PC-3 (cell line): ENCODE data around the gene NBDY. TPM values are rescaled to one million over a fixed set of nuclear protein-coding genes. Genes with fewer than 3 reads are reported as not detected.
"Not testable (repeated sequence)": the region's sequence is repeated elsewhere in the genome, so short reads cannot be mapped to it uniquely, and the experiment has no call there.

ENCODE experiments used
- ATAC-seq: fragments of 200-7000 bp; cut with Tn5 transposase; 2 replicates; pipeline ENCODE4 v1.9.1; 2020; ENCODE audit warnings: mild to moderate bottlenecking, moderate library complexity
- BruUV-seq: library from RNA; stranded (reverse); fragments of 400-500 nt; replicated peaks from 2 replicates; lab custom pipeline; 2021; lab: Mats Ljungman, UMichigan
- CTCF ChIA-PET: fragments of 300-600 bp; sonication (Branson Sonifier 250); formaldehyde crosslinking; loops from one replicate; lab custom pipeline; 2022; ENCODE audit warnings: antibody characterized with exemption; lab: Charles Lee
- POLR2A ChIA-PET: fragments of 300-600 bp; sonication (Branson Sonifier 250); formaldehyde crosslinking; loops from one replicate; lab custom pipeline; 2022; ENCODE audit warnings: antibody characterized with exemption; ENCODE audit not compliant: unreplicated experiment; lab: Charles Lee
- DNase-seq: peaks from one replicate; pipeline ENCODE4 v3.0.0-alpha.2; 2015
- H2AFZ ChIP-seq: fragments of 300-600 bp; sonication (generic); 2 replicates; pipeline ENCODE4 v1.6.0; 2016; ENCODE audit warnings: antibody characterized with exemption, low read length
- H3F3A ChIP-seq: fragments of 300-600 bp; sonication (generic); one replicate; pipeline ENCODE4 v1.6.0; 2017; ENCODE audit warnings: antibody characterized with exemption, low read length, control low read depth, mild to moderate bottlenecking; ENCODE audit not compliant: unreplicated experiment
- H3K27ac ChIP-seq: fragments of 300-600 bp; sonication (generic); 2 replicates; pipeline ENCODE4 v1.5.1; 2016; ENCODE audit warnings: mild to moderate bottlenecking, low read length
- H3K27me3 ChIP-seq: fragments of 300-600 bp; sonication (generic); 2 replicates; pipeline ENCODE4 v1.6.1; 2016; ENCODE audit warnings: low read length, mixed read lengths
- H3K36me3 ChIP-seq: fragments of 300-600 bp; sonication (generic); 2 replicates; pipeline ENCODE4 v1.6.1; 2016; ENCODE audit warnings: low read depth, mixed run types, low read length, mixed read lengths
- H3K4me1 ChIP-seq: fragments of 300-600 bp; sonication (generic); 2 replicates; pipeline ENCODE4 v1.5.1; 2016; ENCODE audit warnings: low read length; ENCODE audit not compliant: insufficient read depth
- H3K4me2 ChIP-seq: fragments of 300-600 bp; sonication (generic); 2 replicates; pipeline ENCODE4 v1.6.0; 2016; ENCODE audit warnings: low read length
- H3K4me3 ChIP-seq: fragments of 300-600 bp; sonication (generic); 2 replicates; pipeline ENCODE4 v1.5.1; 2016; ENCODE audit warnings: mild to moderate bottlenecking, low read length, mixed read lengths
- H3K79me2 ChIP-seq: fragments of 300-600 bp; sonication (generic); 2 replicates; pipeline ENCODE4 v1.6.1; 2017; ENCODE audit warnings: low read length, mixed read lengths
- H3K9ac ChIP-seq: fragments of 300-600 bp; sonication (generic); 2 replicates; pipeline ENCODE4 v1.6.0; 2016; ENCODE audit warnings: mild to moderate bottlenecking, low read length
- H3K9me2 ChIP-seq: fragments of 300-600 bp; sonication (generic); replicated peaks from 2 replicates; pipeline ENCODE4 v1.6.1; 2016; ENCODE audit warnings: mixed run types, low read length, mixed read lengths
- H3K9me3 ChIP-seq: fragments of 300-600 bp; sonication (generic); 2 replicates; pipeline ENCODE4 v1.6.1; 2016; ENCODE audit warnings: low read length, mixed read lengths
- H4K20me1 ChIP-seq: fragments of 300-600 bp; sonication (generic); 2 replicates; pipeline ENCODE4 v1.6.1; 2016; ENCODE audit warnings: low read length, mixed read lengths
- intact Hi-C: fragments of 100-400 bp; cut with micrococcal nuclease; formaldehyde crosslinking; loops from 2 replicates; pipeline ENCODE4 v1.9.0; 2023
- total RNA-seq: library from RNA; depleted of rRNA; stranded (reverse); fragments of >200 nt; gene quantifications from 2 replicates; pipeline ENCODE4 v1.2.3, GENCODE V29; 2014

NBDY gene
- total RNA-seq, 1 experiment from 2014 or later = 13.6 TPM

DNA sequence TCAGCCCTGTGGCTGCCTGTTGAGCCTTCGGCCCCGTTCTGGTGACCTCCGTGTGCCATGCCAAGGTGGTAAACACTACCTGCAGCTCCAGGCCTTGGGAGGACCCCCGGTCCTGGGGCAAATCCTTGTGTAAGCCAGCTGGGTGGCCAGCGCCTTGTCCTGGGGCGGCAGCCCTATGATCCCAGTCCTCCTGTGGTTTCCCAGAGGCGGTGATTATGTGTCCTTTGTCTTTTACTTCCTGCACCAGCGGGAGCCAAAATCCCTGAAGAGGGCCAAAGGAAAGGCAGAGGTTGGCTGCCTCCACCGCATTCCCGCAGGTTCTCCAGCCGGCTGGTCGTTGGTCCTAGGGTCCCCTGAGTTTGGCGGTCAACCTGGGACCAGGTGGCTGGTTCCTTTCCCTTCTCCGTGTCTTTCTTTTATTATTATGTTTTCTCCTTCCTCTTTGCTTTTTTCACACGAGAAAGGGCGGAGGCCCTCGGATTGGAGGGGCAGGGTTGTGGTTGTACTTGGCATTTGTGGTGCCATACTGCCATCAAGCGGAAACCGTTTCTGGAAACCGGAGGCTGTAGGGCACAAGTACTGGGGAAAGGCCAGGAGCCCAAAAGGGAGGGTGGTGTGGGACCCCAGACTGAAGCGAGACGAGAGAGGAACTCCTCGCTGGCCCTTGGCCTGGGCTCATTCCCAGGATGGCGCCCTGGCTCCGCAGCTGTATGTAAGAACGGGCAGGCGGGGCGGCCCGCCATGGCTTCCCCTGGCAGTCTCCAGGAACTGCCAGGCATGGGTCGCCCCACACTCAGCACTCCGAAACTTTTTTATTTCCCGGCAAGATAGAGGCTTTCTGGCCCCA is 43.9 kb downstream of the NBDY start:
- ATAC-seq, BruUV-seq, H3F3A ChIP-seq, H3K4me1 ChIP-seq, H2AFZ ChIP-seq, H3K27me3 ChIP-seq, DNase-seq, H3K27ac ChIP-seq, CTCF ChIA-PET, H3K4me3 ChIP-seq, H3K9me2 ChIP-seq, H3K36me3 ChIP-seq, H3K4me2 ChIP-seq, H3K79me2 ChIP-seq, H4K20me1 ChIP-seq, POLR2A ChIA-PET, H3K9ac ChIP-seq, intact Hi-C loops, H3K9me3 ChIP-seq: not testable (repeated sequence)

DNA sequence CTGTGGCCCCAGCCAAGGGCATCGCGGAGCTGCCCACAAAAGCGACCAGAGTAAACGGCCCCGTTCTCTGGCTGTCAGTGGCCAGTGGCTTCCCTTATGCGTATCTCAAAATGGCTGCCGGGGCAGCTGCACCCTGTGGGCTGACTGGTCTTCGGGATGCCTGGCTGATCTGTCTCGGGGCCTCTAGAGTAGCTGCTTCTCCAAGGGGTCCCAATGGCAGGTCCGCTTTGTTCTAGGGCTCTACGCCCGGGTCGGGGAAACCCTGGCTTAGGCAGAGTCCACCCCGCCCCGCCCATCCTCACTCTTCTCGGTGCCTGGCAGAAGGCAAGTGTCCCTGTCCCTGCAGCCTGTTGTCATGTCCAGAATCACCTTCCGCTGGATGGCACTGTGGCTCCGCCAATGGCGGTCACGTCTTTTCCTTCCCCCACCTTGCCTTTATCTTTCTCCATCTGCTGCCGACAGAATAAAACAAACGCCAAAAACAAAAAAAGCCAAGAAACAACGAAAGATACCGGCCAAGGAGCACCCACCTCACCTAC is 44.5 kb downstream of the NBDY start:
- DNase-seq, H3K27ac ChIP-seq, H3K27me3 ChIP-seq, H3K9me3 ChIP-seq, H3K9me2 ChIP-seq, CTCF ChIA-PET, H3K9ac ChIP-seq, H3K4me1 ChIP-seq, H2AFZ ChIP-seq, H3K4me2 ChIP-seq, ATAC-seq, H3K4me3 ChIP-seq, POLR2A ChIA-PET, H3F3A ChIP-seq, intact Hi-C loops, H3K79me2 ChIP-seq, H3K36me3 ChIP-seq, BruUV-seq, H4K20me1 ChIP-seq: not testable (repeated sequence)

GRCh38 chrX:56778099-56778923 is 49.3 kb downstream of the NBDY start:
- BruUV-seq, H3K79me2 ChIP-seq, ATAC-seq, H3K9me3 ChIP-seq, POLR2A ChIA-PET, H2AFZ ChIP-seq, H3K27ac ChIP-seq, H3K4me2 ChIP-seq, H3K4me1 ChIP-seq, H4K20me1 ChIP-seq, H3K36me3 ChIP-seq, H3K27me3 ChIP-seq, CTCF ChIA-PET, DNase-seq, H3F3A ChIP-seq, H3K9ac ChIP-seq, intact Hi-C loops, H3K4me3 ChIP-seq, H3K9me2 ChIP-seq: not testable (repeated sequence)

GRCh38 chrX:56778924-56779468 is 50.0 kb downstream of the NBDY start:
- DNase-seq, H3K9me2 ChIP-seq, H3K9ac ChIP-seq, H3K27ac ChIP-seq, ATAC-seq, H3K9me3 ChIP-seq, intact Hi-C loops, H3K36me3 ChIP-seq, H3K4me1 ChIP-seq, H3K4me3 ChIP-seq, H3F3A ChIP-seq, H3K4me2 ChIP-seq, BruUV-seq, H3K27me3 ChIP-seq, H3K79me2 ChIP-seq, H4K20me1 ChIP-seq, CTCF ChIA-PET, H2AFZ ChIP-seq, POLR2A ChIA-PET: not testable (repeated sequence)

DNA sequence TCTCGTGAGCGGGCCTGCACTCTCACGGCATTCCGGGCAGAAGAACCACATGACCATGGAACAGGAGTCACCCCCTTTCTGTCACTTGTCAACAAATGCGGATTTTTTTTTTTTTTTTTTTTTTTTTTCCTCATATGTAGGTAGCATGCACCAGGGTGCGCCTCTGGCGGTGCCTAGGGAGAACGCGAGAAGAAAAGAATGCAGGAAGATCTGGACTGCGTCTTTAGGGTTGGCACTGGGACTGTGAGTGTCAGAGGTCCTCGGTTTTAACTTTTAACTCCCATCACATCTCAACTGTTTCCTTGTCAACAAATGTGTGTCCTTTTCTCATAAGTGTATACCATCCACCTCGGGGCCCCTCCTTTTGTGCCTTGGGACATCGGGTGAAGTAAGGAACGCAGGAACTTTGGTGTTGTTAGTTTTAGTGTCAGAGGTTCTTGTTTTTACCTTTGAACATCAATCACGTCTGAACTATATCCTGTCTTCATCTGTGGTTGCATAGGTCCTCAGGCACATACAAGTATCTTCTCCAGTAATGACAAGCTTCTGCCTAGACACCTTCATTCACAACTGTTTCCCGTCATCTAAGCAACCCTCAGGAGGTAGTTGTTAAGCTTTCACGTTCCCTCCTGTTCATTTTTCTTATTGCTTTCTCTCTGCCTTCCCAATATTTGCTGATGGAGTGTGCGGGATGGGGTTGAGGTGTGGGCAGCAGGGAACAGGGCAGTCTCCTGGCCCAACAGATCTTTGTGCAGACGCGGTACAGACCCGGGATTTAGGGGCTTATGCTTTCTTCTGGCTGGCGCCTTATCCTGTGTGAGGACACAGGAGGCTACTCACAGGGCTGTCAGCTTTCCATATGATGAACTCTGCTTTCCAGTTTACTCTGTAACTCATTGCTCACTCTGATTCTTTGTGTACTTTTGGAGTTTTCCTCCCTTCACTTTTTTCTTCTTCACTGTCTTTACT is 51.9 kb downstream of the NBDY start:
- ATAC-seq, H3K79me2 ChIP-seq, H3K27me3 ChIP-seq, H3K36me3 ChIP-seq, H3K27ac ChIP-seq, POLR2A ChIA-PET, BruUV-seq, H3K4me2 ChIP-seq, H3K9me3 ChIP-seq, H2AFZ ChIP-seq, DNase-seq, H3K4me3 ChIP-seq, H3K4me1 ChIP-seq, H4K20me1 ChIP-seq, H3K9ac ChIP-seq, CTCF ChIA-PET, H3F3A ChIP-seq, H3K9me2 ChIP-seq, intact Hi-C loops: not testable (repeated sequence)
